CD4-positive, alpha-beta T cell (primary cell): ENCODE data around the gene DHRS13. TPM values are rescaled to one million over a fixed set of nuclear protein-coding genes. Genes with fewer than 3 reads are reported as not detected.
A peak's percentile ranks its signal among the peaks of the same experiment; 100 is the strongest.

Experiments
- ATAC-seq: fragments of 200-7000 bp; cut with Tn5 transposase; one replicate; pipeline ENCODE4 v1.10.0; 2022; ENCODE audit warnings: mild to moderate bottlenecking; ENCODE audit not compliant: poor library complexity
- CTCF ChIA-PET: fragments of 350-600 bp; sonication (Branson Sonifier 250); formaldehyde crosslinking; loops from one replicate; lab custom pipeline; 2021; ENCODE audit warnings: antibody characterized with exemption, inconsistent platforms; lab: Charles Lee
- POLR2A ChIA-PET: fragments of 350-600 bp; sonication (Branson Sonifier 250); formaldehyde crosslinking; loops from one replicate; lab custom pipeline; 2021; ENCODE audit warnings: antibody characterized with exemption, inconsistent platforms; lab: Charles Lee
- DNase-seq, 14 experiments: peaks; one replicate each; pipeline ENCODE4 v3.0.0-alpha.2; 2013 to 2020; ENCODE audit warnings: mixed read lengths in 2 of 14
- H3K27ac ChIP-seq, 2 donors: one replicate each; pipeline versions ENCODE4 v1.5.1 to v1.7.0; 2013; ENCODE audit warnings: low read length in 2 of 2, low read depth in 1 of 2, mild to moderate bottlenecking in 1 of 2
- H3K27me3 ChIP-seq, 2 experiments: 1 replicate in 1 of 2; 2 replicates in 1 of 2; pipeline versions ENCODE4 v1.6.1 to v1.7.0; 2013; ENCODE audit warnings: low read length in 2 of 2, control low read depth in 1 of 2, mild to moderate bottlenecking in 1 of 2, moderate library complexity in 1 of 2; ENCODE audit not compliant: insufficient read depth in 2 of 2, control insufficient read depth in 1 of 2
- H3K36me3 ChIP-seq: one replicate; pipeline ENCODE4 v1.6.1; 2013; ENCODE audit warnings: low read length, control low read depth; ENCODE audit not compliant: insufficient read depth
- H3K4me1 ChIP-seq: one replicate; pipeline ENCODE4 v1.6.1; 2013; ENCODE audit warnings: low read length, control low read depth; ENCODE audit not compliant: insufficient read depth
- H3K4me3 ChIP-seq: one replicate; pipeline ENCODE4 v1.5.1; 2013; ENCODE audit warnings: mild to moderate bottlenecking, low read length, moderate library complexity
- H3K9me3 ChIP-seq, 2 experiments: 1 replicate in 1 of 2; 2 replicates in 1 of 2; pipeline versions ENCODE4 v1.6.1 to v1.7.0; 2013; ENCODE audit warnings: low read length in 2 of 2, mild to moderate bottlenecking in 2 of 2, control low read depth in 1 of 2, moderate library complexity in 1 of 2; ENCODE audit not compliant: control insufficient read depth in 1 of 2, insufficient read depth in 1 of 2
- H3K27ac Mint-ChIP-seq: one replicate; pipeline ENCODE4 v1.8.0; 2020; ENCODE audit warnings: mixed read lengths
- H3K27me3 Mint-ChIP-seq: one replicate; pipeline ENCODE4 v1.8.0; 2021; ENCODE audit warnings: mixed read lengths
- H3K36me3 Mint-ChIP-seq: one replicate; pipeline ENCODE4 v1.8.0; 2021; ENCODE audit warnings: low read depth, mixed read lengths
- H3K4me1 Mint-ChIP-seq: one replicate; pipeline ENCODE4 v1.8.0; 2021; ENCODE audit warnings: low read depth, mixed read lengths
- H3K4me3 Mint-ChIP-seq: one replicate; pipeline ENCODE4 v1.8.0; 2020; ENCODE audit warnings: mild to moderate bottlenecking, mixed read lengths
- H3K9me3 Mint-ChIP-seq: one replicate; pipeline ENCODE4 v1.8.0; 2020; ENCODE audit warnings: mixed read lengths
- CTCF ChIP-seq: fragments of 200-600 bp; IDR thresholded peaks from one replicate; pipeline ENCODE4 v1.8.0; 2022; ENCODE audit warnings: antibody characterized with exemption, mild to moderate bottlenecking
- intact Hi-C, 2 experiments: fragments of 100-400 bp; cut with DNase I in 1 of 2; cut with micrococcal nuclease in 1 of 2; formaldehyde crosslinking; loops; one replicate each; pipeline versions ENCODE4 v1.15.1 to v1.9.0; 2023 to 2025; cut with DNase I, micrococcal nuclease
- total RNA-seq, 174 experiments: library from RNA in 2 of 174; stranded (reverse) in 2 of 174; gene quantifications; one replicate each; pipeline ENCODE4 v1.2.3 and lab custom pipeline; 2021 to 2026

The DHRS13 gene
- total RNA-seq, 2 experiments from 2014 or later = 33.5 to 34.3 TPM

GRCh38 chr17:28925912-28926365, 23.1 kb upstream of the DHRS13 start:
- peak overlapping the region; percentile 22 for H3K4me3 ChIP-seq
- Mint-ChIP-seq H3K4me1 (peaks cover 66% of the 10 kb centered on the region), H3K27ac (peak overlapping the region; percentile 98), H3K9me3 (no peaks in the 10 kb centered on the region), H3K4me3 (peak overlapping the region; percentile 43), H3K27me3 (no peaks in the 10 kb centered on the region), H3K36me3 (peaks cover 84% of the 10 kb centered on the region)
- peaks cover 52% of the 10 kb centered on the region for H3K4me1 ChIP-seq
- POLR2A ChIA-PET = interaction anchor here (0.6 to 8.4 kb wide), 12 partner anchors 9 to 608 kb away, joined by 3 to 150 read pairs (median 6); partner anchors contain the start of genes DHRS13, FLOT2, NEK8 and PHF12
- ATAC-seq = peak; percentile 91
- DNase-seq = peak in 12 of 14 experiments; percentile 20 to 95 (median 41)
- H3K9me3 ChIP-seq = no peaks in the 10 kb centered on the region
- peaks cover 53% of the 10 kb centered on the region for H3K36me3 ChIP-seq
- intact Hi-C loops = loop anchor here (1.0 to 5.0 kb wide), 2 partner anchors 23 to 199 kb away; partner anchors contain the start of genes NEK8 (in 1 of the 2) and TLCD1 (in 1 of the 2)
- H3K27me3 ChIP-seq = no peaks in the 10 kb centered on the region
- peak overlapping the region; percentile 91 to 92 for H3K27ac ChIP-seq
- TF ChIP-seq CTCF = no peak
- CTCF ChIA-PET = interaction anchor here (1.5 to 3.3 kb wide), 6 partner anchors 10 to 199 kb away, joined by 4 to 20 read pairs (median 12); partner anchors contain the start of gene DHRS13

- ATAC-seq = no peak
- peak overlapping the region; percentile 27 for H3K27ac Mint-ChIP-seq
- H3K4me1 Mint-ChIP-seq = peaks cover 31% of the 10 kb centered on the region
These were observed 17.3 kb upstream of the DHRS13 start for GRCh38 chr17:28920201-28920600.

GRCh38 chr17:28918295-28918694, 15.4 kb upstream of the DHRS13 start:
- ATAC-seq (no peak), DNase-seq (no peak)
- no peaks in the 10 kb centered on the region for H3K27me3 ChIP-seq
- Mint-ChIP-seq H3K9me3 (no peaks in the 10 kb centered on the region), H3K27me3 (no peaks in the 10 kb centered on the region), H3K4me3 (no peak overlapping the region), H3K27ac (peak overlapping the region; percentile 44), H3K36me3 (peaks cover 94% of the 10 kb centered on the region), H3K4me1 (peaks cover 16% of the 10 kb centered on the region)
- H3K4me3 ChIP-seq = no peak overlapping the region
- intact Hi-C loops = loop anchor here in 1 of 2 experiments (5.0 kb wide), 1 partner anchor 34 kb away; the partner anchor contains the start of gene PHF12
- ChIA-PET CTCF (interaction anchor here (1.4 to 2.3 kb wide), 4 partner anchors 12 to 192 kb away, joined by 4 to 10 read pairs (median 6); partner anchors contain the start of genes DHRS13 and TLCD1), POLR2A (interaction anchor here (2.1 kb wide), 1 partner anchor 191 kb away, joined by 6 read pairs; no protein-coding TSS in a partner anchor)
- TF ChIP-seq CTCF = no peak
- peaks cover 94% of the 10 kb centered on the region for H3K36me3 ChIP-seq
- H3K9me3 ChIP-seq = no peaks in the 10 kb centered on the region
- H3K4me1 ChIP-seq = no peaks in the 10 kb centered on the region
- no peak overlapping the region for H3K27ac ChIP-seq

More at GRCh38 chr17:28920201-28920600, 17.3 kb upstream of the DHRS13 start:
- H3K27me3 Mint-ChIP-seq = no peaks in the 10 kb centered on the region
- Histone ChIP-seq H3K4me3 (no peak overlapping the region), H3K27ac (no peak overlapping the region), H3K4me1 (peaks cover 16% of the 10 kb centered on the region), H3K27me3 (no peaks in the 10 kb centered on the region), H3K36me3 (peaks cover 88% of the 10 kb centered on the region), H3K9me3 (no peaks in the 10 kb centered on the region)
- H3K9me3 Mint-ChIP-seq = no peaks in the 10 kb centered on the region
- peaks cover 93% of the 10 kb centered on the region for H3K36me3 Mint-ChIP-seq
- ChIA-PET CTCF (interaction anchor here (1.0 to 1.3 kb wide), 2 partner anchors 10 to 28 kb away, joined by 3 read pairs; no protein-coding TSS in a partner anchor), POLR2A (no interaction called here)
- no peak overlapping the region for H3K4me3 Mint-ChIP-seq
- TF ChIP-seq CTCF = no peak
- intact Hi-C loops = loop anchor here in 1 of 2 experiments (1.0 kb wide), 1 partner anchor 14 kb away; no protein-coding TSS in a partner anchor
- DNase-seq = no peak
